ENCODE measurements around the gene FBXO40.
"Not testable (repeated sequence)": the region's sequence is repeated elsewhere in the genome, so short reads cannot be mapped to it uniquely, and the experiment has no call there.

GRCh38 chr3:121599900-121600299 lies 6.7 kb downstream of the FBXO40 start:
- TF ChIP-seq CTCF (conservative IDR thresholded peaks at IDR 0.05; ENCODE audit: low read depth in 2 of 2); EZH2 (IDR thresholded peaks at IDR 0.05; ENCODE audit: low read depth, unreplicated experiment); REST (IDR thresholded peaks at IDR 0.05; ENCODE audit: unreplicated experiment); POLR2AphosphoS5 (IDR thresholded peaks at IDR 0.05; ENCODE audit: low read depth); NANOG (IDR thresholded peaks at IDR 0.05; ENCODE audit: borderline replicate concordance); ETS1 (IDR thresholded peaks at IDR 0.05); EZH2phosphoT487 (IDR thresholded peaks at IDR 0.05; ENCODE audit: unreplicated experiment); CREB1 (CRISPR knock-in tag; IDR thresholded peaks at IDR 0.05; ENCODE audit: low read depth); JUNB (IDR thresholded peaks at IDR 0.05; ENCODE audit: unreplicated experiment): not testable (repeated sequence)

Data from GM23338 (cell line).